ENCODE results near the gene SLC24A3. TPM values are rescaled to one million over a fixed set of nuclear protein-coding genes. Genes with fewer than 3 reads are reported as not detected.

The SLC24A3 gene
- total RNA-seq, 1 donor from 2014 or later = 13.1 TPM

DNA sequence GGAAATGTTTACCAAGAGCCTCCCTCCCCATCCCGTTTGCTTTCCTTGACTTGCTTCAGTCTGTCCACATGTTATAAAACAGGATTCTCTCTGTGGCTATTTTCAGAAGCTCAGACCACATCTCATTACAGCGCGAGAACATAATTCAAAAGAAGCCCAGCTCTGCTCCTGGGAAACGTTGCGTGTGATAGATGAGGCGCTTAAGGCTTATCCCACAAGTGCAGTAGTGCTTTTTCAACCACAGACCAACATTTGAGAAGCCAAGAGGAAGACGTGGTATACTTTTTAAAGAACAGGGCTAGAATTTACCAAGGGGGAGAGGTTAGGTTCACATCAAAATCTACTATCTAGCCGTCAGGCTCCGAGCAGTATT, 239.5 kb downstream of the SLC24A3 start:
- TF ChIP-seq, protein P1, sequence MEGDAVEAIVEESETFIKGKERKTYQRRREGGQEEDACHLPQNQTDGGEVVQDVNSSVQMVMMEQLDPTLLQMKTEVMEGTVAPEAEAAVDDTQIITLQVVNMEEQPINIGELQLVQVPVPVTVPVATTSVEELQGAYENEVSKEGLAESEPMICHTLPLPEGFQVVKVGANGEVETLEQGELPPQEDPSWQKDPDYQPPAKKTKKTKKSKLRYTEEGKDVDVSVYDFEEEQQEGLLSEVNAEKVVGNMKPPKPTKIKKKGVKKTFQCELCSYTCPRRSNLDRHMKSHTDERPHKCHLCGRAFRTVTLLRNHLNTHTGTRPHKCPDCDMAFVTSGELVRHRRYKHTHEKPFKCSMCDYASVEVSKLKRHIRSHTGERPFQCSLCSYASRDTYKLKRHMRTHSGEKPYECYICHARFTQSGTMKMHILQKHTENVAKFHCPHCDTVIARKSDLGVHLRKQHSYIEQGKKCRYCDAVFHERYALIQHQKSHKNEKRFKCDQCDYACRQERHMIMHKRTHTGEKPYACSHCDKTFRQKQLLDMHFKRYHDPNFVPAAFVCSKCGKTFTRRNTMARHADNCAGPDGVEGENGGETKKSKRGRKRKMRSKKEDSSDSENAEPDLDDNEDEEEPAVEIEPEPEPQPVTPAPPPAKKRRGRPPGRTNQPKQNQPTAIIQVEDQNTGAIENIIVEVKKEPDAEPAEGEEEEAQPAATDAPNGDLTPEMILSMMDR (IDR thresholded peaks at IDR 0.05) = no peak
- DNase-seq (no peak), ATAC-seq (no peak)
- Histone ChIP-seq H3K4me1 (peaks cover 10% of the 10 kb centered on the region), H3K9me3 (no peaks in the 10 kb centered on the region), H3K36me3 (no peaks in the 10 kb centered on the region), H3K27me3 (no peaks in the 10 kb centered on the region), H3K4me3 (no peak overlapping the region), H3K27ac (no peak overlapping the region)
- intact Hi-C loops (cut with DNase I) = no loop called here

DNA sequence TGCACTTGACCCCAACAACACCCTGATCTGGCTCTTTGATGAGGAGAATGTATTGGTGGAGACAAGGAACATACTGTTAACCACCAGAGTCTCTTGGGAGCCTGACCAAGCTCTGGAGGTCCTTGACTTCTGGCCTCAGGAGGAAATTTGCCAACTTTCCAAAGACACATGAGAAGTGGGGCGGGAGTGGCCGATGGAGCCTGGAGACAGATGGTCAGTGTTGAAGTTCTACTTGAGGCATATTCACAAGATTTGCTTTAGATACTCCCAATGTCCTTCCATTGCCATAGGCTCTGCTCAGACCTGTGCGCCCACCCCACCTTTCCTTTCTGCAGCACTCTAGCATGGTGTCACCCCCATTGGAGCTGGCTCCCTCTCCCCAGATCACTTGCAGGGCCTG, 241.0 kb downstream of the SLC24A3 start:
- intact Hi-C loops (cut with DNase I) = no loop called here
- no peak overlapping the region for H3K27ac ChIP-seq
- no peaks in the 10 kb centered on the region for H3K36me3 ChIP-seq
- peaks cover 10% of the 10 kb centered on the region for H3K4me1 ChIP-seq
- DNase-seq (no peak), ATAC-seq (no peak)
- TF ChIP-seq, protein P1 (IDR thresholded peaks at IDR 0.05) = no peak
- H3K4me3 ChIP-seq = no peak overlapping the region
- no peaks in the 10 kb centered on the region for H3K9me3 ChIP-seq
- no peaks in the 10 kb centered on the region for H3K27me3 ChIP-seq

DNA sequence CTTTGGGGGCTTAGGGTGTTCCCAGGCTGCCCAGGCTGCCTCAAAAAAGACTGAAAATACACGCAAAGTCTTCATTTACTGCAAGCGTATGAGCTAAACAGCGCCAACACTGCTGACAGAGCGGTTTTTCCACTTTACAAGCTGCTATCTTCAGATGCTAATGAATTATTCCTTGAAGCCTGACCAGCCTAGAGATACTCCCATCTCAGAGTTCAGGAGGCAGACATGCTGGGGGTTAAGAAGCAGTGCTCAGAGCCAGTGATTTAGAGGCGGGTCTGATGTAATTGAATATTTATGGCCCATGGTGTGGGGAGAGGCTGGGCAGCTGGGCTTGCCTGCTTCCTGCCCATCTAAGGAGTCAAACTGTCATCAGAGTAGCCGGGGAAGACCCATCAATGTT, 241.4 kb downstream of the SLC24A3 start:
- DNase-seq (no peak), ATAC-seq (peak; percentile 28)
- H3K9me3 ChIP-seq = no peaks in the 10 kb centered on the region
- peaks cover 10% of the 10 kb centered on the region for H3K4me1 ChIP-seq
- H3K36me3 ChIP-seq = no peaks in the 10 kb centered on the region
- H3K4me3 ChIP-seq = no peak overlapping the region
- no peaks in the 10 kb centered on the region for H3K27me3 ChIP-seq
- no peak overlapping the region for H3K27ac ChIP-seq
- TF ChIP-seq, protein P1 (IDR thresholded peaks at IDR 0.05) = no peak
- intact Hi-C loops (cut with DNase I) = no loop called here

DNA sequence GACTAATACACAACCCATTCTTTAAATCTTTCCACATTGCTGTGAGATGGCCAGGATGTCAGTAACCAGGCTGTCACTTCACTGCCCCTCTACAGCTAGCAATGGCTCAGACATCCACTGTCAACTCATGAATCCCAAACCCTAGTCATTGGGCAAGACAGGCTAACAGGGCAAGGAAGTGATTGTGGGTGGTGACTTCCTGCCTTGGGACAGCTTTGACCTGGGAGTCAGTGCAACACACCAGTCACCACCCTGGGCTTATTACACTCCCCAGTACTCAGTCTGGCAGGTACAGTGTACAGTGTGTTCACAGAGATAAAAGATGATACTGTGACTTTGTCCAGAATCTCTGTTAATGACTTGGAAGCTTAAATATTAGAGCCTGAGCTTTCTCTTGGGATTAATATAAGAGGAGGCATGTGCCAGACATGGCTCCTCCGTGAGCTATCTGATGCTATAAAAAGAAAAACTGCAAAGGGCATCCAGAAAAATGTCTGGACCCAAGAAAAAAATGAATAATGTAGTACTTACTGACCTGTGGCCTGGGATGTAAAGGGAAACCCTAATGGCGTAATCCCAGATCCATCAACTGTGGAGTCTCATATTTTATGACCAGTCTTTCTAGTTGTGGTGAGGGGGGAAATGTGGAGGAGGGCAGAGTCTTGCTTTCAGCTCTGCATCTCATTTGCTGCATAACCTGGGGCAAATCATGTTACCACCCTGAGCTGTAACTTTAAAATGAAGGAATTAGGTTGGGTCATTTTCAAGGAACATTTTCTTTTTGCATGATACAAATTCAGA, 244.4 kb downstream of the SLC24A3 start:
- intact Hi-C loops (cut with DNase I) = no loop called here
- Histone ChIP-seq H3K27me3 (no peaks in the 10 kb centered on the region), H3K27ac (no peak overlapping the region), H3K9me3 (no peaks in the 10 kb centered on the region), H3K4me3 (no peak overlapping the region), H3K36me3 (no peaks in the 10 kb centered on the region), H3K4me1 (peaks cover 7% of the 10 kb centered on the region)
- DNase-seq = no peak
- ATAC-seq = peak; percentile 76
- TF ChIP-seq, protein P1 (IDR thresholded peaks at IDR 0.05) = no peak

DNA sequence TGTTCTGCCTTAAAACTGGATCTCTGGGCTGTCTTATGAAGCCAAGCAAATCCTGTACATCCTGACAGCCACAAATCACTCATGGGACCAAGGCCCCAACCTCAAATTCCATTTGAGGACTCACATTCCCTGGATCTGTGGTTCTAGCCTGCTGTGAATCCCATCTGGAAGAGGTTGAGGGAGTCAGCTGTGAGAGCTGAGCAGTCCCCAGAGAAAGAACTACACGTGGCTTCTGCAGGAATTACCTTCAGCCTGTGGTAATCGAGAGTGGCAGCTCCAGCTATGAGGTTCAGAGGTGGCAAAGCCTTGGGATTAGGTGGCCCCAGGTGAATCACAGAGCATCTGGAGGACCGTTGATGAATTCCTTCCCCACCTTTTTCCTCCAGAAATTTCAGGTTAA, 245.2 kb downstream of the SLC24A3 start:
- ATAC-seq = no peak
- Histone ChIP-seq H3K36me3 (no peaks in the 10 kb centered on the region), H3K9me3 (no peaks in the 10 kb centered on the region), H3K4me1 (peaks cover 6% of the 10 kb centered on the region), H3K27me3 (no peaks in the 10 kb centered on the region), H3K4me3 (no peak overlapping the region), H3K27ac (no peak overlapping the region)
- intact Hi-C loops (cut with DNase I) = no loop called here
- TF ChIP-seq, protein P1 (IDR thresholded peaks at IDR 0.05) = no peak
- DNase-seq = no peak

All from upper lobe of right lung (tissue), 1 donor.